PC-9 (cell line): Measurements from ENCODE around the gene MYO1E. TPM values are rescaled to one million over a fixed set of nuclear protein-coding genes. Genes with fewer than 3 reads are reported as not detected.

ENCODE experiments used
- BruUV-seq: library from RNA; stranded (reverse); fragments of 400-500 nt; replicated peaks from 2 replicates; lab custom pipeline; 2021; lab: Mats Ljungman, UMichigan
- CTCF ChIA-PET: fragments of 300-600 bp; sonication (Branson Sonifier 250); formaldehyde crosslinking; loops from one replicate; lab custom pipeline; 2022; ENCODE audit warnings: antibody characterized with exemption; lab: Charles Lee
- POLR2A ChIA-PET: fragments of 300-600 bp; sonication (Branson Sonifier 250); formaldehyde crosslinking; loops from one replicate; lab custom pipeline; 2022; ENCODE audit warnings: antibody characterized with exemption; ENCODE audit not compliant: unreplicated experiment; lab: Charles Lee
- DNase-seq, 2 experiments: peaks; one replicate each; pipeline versions ENCODE4 v3.0.0 to v3.0.0-alpha.2; 2015 to 2022; ENCODE audit warnings: mixed read lengths in 1 of 2
- H2AFZ ChIP-seq: fragments of 200-600 bp; sonication (generic); 2 replicates; pipeline ENCODE4 v1.8.1; 2017; ENCODE audit warnings: antibody characterized with exemption
- H3F3A ChIP-seq: fragments of 200-600 bp; sonication (generic); 2 replicates; pipeline ENCODE4 v1.8.1; 2017; ENCODE audit warnings: antibody characterized with exemption, mild to moderate bottlenecking, low read depth; ENCODE audit not compliant: insufficient read depth
- H3K27ac ChIP-seq: fragments of 200-600 bp; sonication (generic); 2 replicates; pipeline ENCODE4 v1.6.1; 2016; ENCODE audit warnings: mixed run types
- H3K27me3 ChIP-seq: fragments of 200-600 bp; sonication (generic); 2 replicates; pipeline ENCODE4 v1.6.1; 2016; ENCODE audit warnings: low read depth, mixed run types; ENCODE audit not compliant: insufficient read depth
- H3K36me3 ChIP-seq: fragments of 200-600 bp; sonication (generic); 2 replicates; pipeline ENCODE4 v1.6.1; 2016; ENCODE audit warnings: low read depth, mixed run types
- H3K4me1 ChIP-seq: fragments of 200-600 bp; sonication (generic); replicated peaks from 2 replicates; pipeline ENCODE4 v1.6.1; 2016; ENCODE audit warnings: mixed run types; ENCODE audit not compliant: insufficient read depth
- H3K4me2 ChIP-seq: fragments of 200-600 bp; sonication (generic); 2 replicates; pipeline ENCODE4 v1.6.1; 2017; ENCODE audit warnings: mixed run types
- H3K4me3 ChIP-seq: fragments of 200-600 bp; sonication (generic); 2 replicates; pipeline ENCODE4 v1.6.1; 2016; ENCODE audit warnings: mixed run types
- H3K79me2 ChIP-seq: fragments of 200-600 bp; sonication (generic); 2 replicates; pipeline ENCODE4 v1.6.1; 2017; ENCODE audit warnings: low read depth, mixed run types
- H3K9me2 ChIP-seq: fragments of 200-600 bp; sonication (generic); 2 replicates; pipeline ENCODE4 v1.8.1; 2017; ENCODE audit warnings: mild to moderate bottlenecking; ENCODE audit not compliant: insufficient read depth
- H3K9me3 ChIP-seq: fragments of 200-600 bp; sonication (generic); 2 replicates; pipeline ENCODE4 v1.8.1; 2016; ENCODE audit warnings: low read depth; ENCODE audit not compliant: insufficient read depth
- H4K20me1 ChIP-seq: fragments of 200-600 bp; sonication (generic); 2 replicates; pipeline ENCODE4 v1.8.1; 2017; ENCODE audit not compliant: insufficient read depth
- CTCF ChIP-seq: fragments of 200-600 bp; sonication (generic); conservative IDR thresholded peaks from 2 replicates; pipeline ENCODE4 v1.6.1; 2017; ENCODE audit warnings: mixed run types, antibody characterized with exemption, mild to moderate bottlenecking, moderate library complexity
- EZH2 ChIP-seq: fragments of 200-600 bp; sonication (generic); IDR thresholded peaks from 2 replicates; pipeline ENCODE4 v1.8.0; 2017; ENCODE audit warnings: antibody characterized with exemption, low read depth
- intact Hi-C: fragments of 100-400 bp; cut with micrococcal nuclease; formaldehyde crosslinking; loops from one replicate; pipeline ENCODE4 v1.10.0; 2022; ENCODE audit not compliant: unreplicated experiment
- total RNA-seq: library from RNA; stranded (reverse); gene quantifications from 2 replicates; pipeline ENCODE4 v1.2.3, GENCODE V29; 2021

The MYO1E gene
- total RNA-seq, 1 experiment from 2014 or later, result 156 TPM

- Histone ChIP-seq H3K79me2 (no peaks in the 10 kb centered on the region), H2AFZ (no peak overlapping the region), H3K4me1 (peaks cover 14% of the 10 kb centered on the region), H3K27ac (no peak overlapping the region), H4K20me1 (no peaks in the 10 kb centered on the region), H3K36me3 (peaks cover 37% of the 10 kb centered on the region), H3K4me2 (no peak overlapping the region), H3F3A (peaks cover 6% of the 10 kb centered on the region), H3K4me3 (no peak overlapping the region), H3K9me2 (no peaks in the 10 kb centered on the region), H3K9me3 (no peaks in the 10 kb centered on the region), H3K27me3 (no peaks in the 10 kb centered on the region)
- intact Hi-C loops, result no loop called here
- BruUV-seq, result no TSS peak
- POLR2A ChIA-PET, result no interaction called here
- DNase-seq, result no peak
- TF ChIP-seq EZH2, result no peak
- no peak for TF ChIP-seq CTCF
- CTCF ChIA-PET, result no interaction called here
These were observed 169.7 kb downstream of the MYO1E start for GRCh38 chr15:59203008-59203407.

- ChIA-PET POLR2A (interaction anchor here (0.7 kb wide), 1 partner anchor 180 kb away, joined by 7 read pairs; no protein-coding TSS in a partner anchor), CTCF (interaction anchor here (0.7 kb wide), 1 partner anchor 26 kb away, joined by 4 read pairs; no protein-coding TSS in a partner anchor)
- H3K27me3 ChIP-seq, result no peaks in the 10 kb centered on the region
- no peaks in the 10 kb centered on the region for H3K9me3 ChIP-seq
- peaks cover 6% of the 10 kb centered on the region for H3F3A ChIP-seq
- H4K20me1 ChIP-seq, result no peaks in the 10 kb centered on the region
- no peak for TF ChIP-seq CTCF
- no peak for TF ChIP-seq EZH2
- intact Hi-C loops, result no loop called here
- peaks cover 31% of the 10 kb centered on the region; the same call in 1 of the 2 replicates for H3K36me3 ChIP-seq
- no peak overlapping the region for H3K4me3 ChIP-seq
- no peaks in the 10 kb centered on the region for H3K9me2 ChIP-seq
- H3K4me1 ChIP-seq, result peaks cover 14% of the 10 kb centered on the region
- no peaks in the 10 kb centered on the region for H3K79me2 ChIP-seq
- H2AFZ ChIP-seq, result no peak overlapping the region
- BruUV-seq, result no TSS peak
- DNase-seq, result peak in 1 of 2 experiments; percentile 42
- peak overlapping the region; percentile 74 for H3K27ac ChIP-seq
- peak overlapping the region; percentile 27; the same call in 1 of the 2 replicates for H3K4me2 ChIP-seq
These were observed 172.1 kb downstream of the MYO1E start for GRCh38 chr15:59200560-59200959.

- Histone ChIP-seq H3K9me2 (no peaks in the 10 kb centered on the region), H2AFZ (no peak overlapping the region), H3K4me3 (no peak overlapping the region), H3K36me3 (peaks cover 25% of the 10 kb centered on the region; the same call in 1 of the 2 replicates), H3K9me3 (no peaks in the 10 kb centered on the region), H3K4me2 (peak overlapping the region; percentile 27), H3F3A (peaks cover 6% of the 10 kb centered on the region), H3K27ac (peak overlapping the region; percentile 74), H3K79me2 (no peaks in the 10 kb centered on the region), H3K4me1 (peaks cover 14% of the 10 kb centered on the region), H3K27me3 (no peaks in the 10 kb centered on the region), H4K20me1 (no peaks in the 10 kb centered on the region)
- intact Hi-C loops, result no loop called here
- TF ChIP-seq EZH2 (no peak), CTCF (no peak)
- BruUV-seq, result no TSS peak
- ChIA-PET POLR2A (interaction anchor here (0.7 kb wide), 1 partner anchor 181 kb away, joined by 7 read pairs; no protein-coding TSS in a partner anchor), CTCF (no interaction called here)
- DNase-seq, result peak in 1 of 2 experiments; percentile 70
These were observed 172.8 kb downstream of the MYO1E start for GRCh38 chr15:59199626-59200465.
